ENCODE results near the gene MNX1.

- TF ChIP-seq CTCF (conservative IDR thresholded peaks at IDR 0.05; ENCODE audit: low read depth, low read length) = no peak
- no peak for TF ChIP-seq EZH2 (IDR thresholded peaks at IDR 0.05; ENCODE audit: borderline replicate concordance, low read depth, low read length, poor library complexity, severe bottlenecking)
Measured at GRCh38 chr7:156979711-156980110, 30.8 kb downstream of the MNX1 start.

Measured in A673 (cell line).